Activated CD8-positive, alpha-beta memory T cell treated with anti-CD3 and anti-CD28 coated beads, Interleukin-2, amount 10 ng/mL, durations not matched to agents 7 days and 5 days (primary cell): ENCODE data around the gene PCDHB10. TPM values are rescaled to one million over a fixed set of nuclear protein-coding genes. Genes with fewer than 3 reads are reported as not detected.
"Not testable (repeated sequence)": the region's sequence is repeated elsewhere in the genome, so short reads cannot be mapped to it uniquely, and the experiment has no call there.

Experiments
- ATAC-seq: fragments of 150-1000 bp; cut with Tn5 transposase; one replicate; pipeline ENCODE4 v1.10.0; 2021; ENCODE audit warnings: moderate library complexity
- CTCF ChIA-PET: fragments of 350-600 bp; sonication (Branson Sonifier 250); formaldehyde crosslinking; loops from one replicate; lab custom pipeline; 2021; ENCODE audit warnings: antibody characterized with exemption; lab: Charles Lee
- DNase-seq: peaks from one replicate; pipeline ENCODE4 v3.0.0-alpha.2; 2020
- H3K27ac Mint-ChIP-seq: one replicate; pipeline ENCODE4 v1.8.0; 2021; ENCODE audit warnings: mild to moderate bottlenecking, mixed read lengths
- H3K27me3 Mint-ChIP-seq: one replicate; pipeline ENCODE4 v1.8.0; 2021; ENCODE audit warnings: mixed read lengths
- H3K36me3 Mint-ChIP-seq: one replicate; pipeline ENCODE4 v1.8.0; 2021; ENCODE audit warnings: mild to moderate bottlenecking, mixed read lengths
- H3K4me1 Mint-ChIP-seq: one replicate; pipeline ENCODE4 v1.8.0; 2021; ENCODE audit warnings: mixed read lengths
- H3K4me3 Mint-ChIP-seq: one replicate; pipeline ENCODE4 v1.8.0; 2021; ENCODE audit warnings: mild to moderate bottlenecking, moderate library complexity, mixed read lengths
- H3K9me3 Mint-ChIP-seq: one replicate; pipeline ENCODE4 v1.8.0; 2022; ENCODE audit warnings: low read depth, mixed read lengths
- total RNA-seq, 2 experiments: library from RNA; stranded (reverse); gene quantifications; one replicate each; pipeline ENCODE4 v1.2.3, GENCODE V29; 2021

The PCDHB10 gene
- total RNA-seq, result not detected

DNA sequence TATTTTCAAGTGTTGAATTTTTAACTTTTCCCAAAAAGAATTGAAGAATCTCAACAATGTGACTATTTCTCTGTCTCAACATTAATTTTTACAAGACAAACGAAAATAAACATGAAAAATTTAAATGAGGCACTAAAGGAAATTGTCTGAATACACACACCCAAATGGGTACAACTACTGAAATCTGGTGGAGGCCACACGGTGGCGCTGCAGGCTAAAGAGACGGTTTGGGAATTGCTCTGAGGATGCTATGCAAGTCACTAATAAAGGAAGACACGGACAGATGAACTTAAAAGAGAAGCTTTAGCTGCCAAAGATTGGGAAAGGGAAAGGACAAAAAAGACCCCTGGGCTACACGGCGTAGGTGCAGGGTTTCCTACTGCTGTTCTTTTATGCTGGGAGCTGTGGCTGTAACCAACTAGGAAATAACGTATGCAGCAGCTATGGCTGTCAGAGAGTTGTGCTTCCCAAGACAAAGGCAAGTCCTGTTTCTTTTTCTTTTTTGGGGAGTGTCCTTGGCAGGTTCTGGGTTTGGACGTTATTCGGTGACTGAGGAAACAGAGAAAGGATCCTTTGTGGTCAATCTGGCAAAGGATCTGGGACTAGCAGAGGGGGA, at the start of gene PCDHB10:
PCDHB10 (plus strand) TSS at position 244 of the 616 bp plus-strand sequence; CDS start at position 444, 200 bp downstream.
- CTCF ChIA-PET, result no interaction called here
- Mint-ChIP-seq H3K4me1 (no peaks in the 10 kb centered on the region), H3K27ac (no peak within 1 kb of the TSS), H3K27me3 (peaks cover 5% of the 10 kb centered on the region), H3K9me3 (peaks cover 13% of the 10 kb centered on the region), H3K4me3 (no peak within 1 kb of the TSS), H3K36me3 (peaks cover 2% of the 10 kb centered on the region)
- ATAC-seq (no peak), DNase-seq (no peak)

DNA sequence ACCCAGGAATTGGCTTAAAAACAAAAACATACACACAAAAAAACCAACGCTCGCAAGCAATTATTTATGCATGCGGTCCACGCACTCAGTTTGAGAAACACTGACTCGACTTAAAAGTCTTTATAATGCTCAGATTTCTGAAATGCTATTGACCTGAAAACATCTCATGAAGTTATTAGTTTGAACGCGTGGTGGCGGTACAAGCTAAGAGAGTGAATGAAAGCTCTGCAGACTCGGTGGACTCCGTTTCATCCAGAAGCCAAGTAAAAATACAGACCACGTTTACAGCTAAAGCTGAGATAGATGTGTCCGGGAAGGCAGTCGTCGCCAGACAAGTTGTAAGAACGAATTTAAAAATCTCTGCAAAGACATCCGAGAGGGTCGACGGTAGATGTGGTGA, 42.3 kb upstream of the PCDHB10 start, which contains the start of gene PCDHB6:
PCDHB6 (plus strand) TSS at position 246 of the 400 bp plus-strand sequence. CDS start 201 bp downstream, outside the sequence.
- CTCF ChIA-PET, result no interaction called here
- Mint-ChIP-seq H3K36me3 (peaks cover 6% of the 10 kb centered on the region), H3K27ac (no peak within 1 kb of the TSS), H3K4me3 (no peak within 1 kb of the TSS), H3K4me1 (no peaks in the 10 kb centered on the region), H3K27me3 (no peaks in the 10 kb centered on the region), H3K9me3 (peaks cover 8% of the 10 kb centered on the region)
- DNase-seq (no peak), ATAC-seq (no peak)

DNA sequence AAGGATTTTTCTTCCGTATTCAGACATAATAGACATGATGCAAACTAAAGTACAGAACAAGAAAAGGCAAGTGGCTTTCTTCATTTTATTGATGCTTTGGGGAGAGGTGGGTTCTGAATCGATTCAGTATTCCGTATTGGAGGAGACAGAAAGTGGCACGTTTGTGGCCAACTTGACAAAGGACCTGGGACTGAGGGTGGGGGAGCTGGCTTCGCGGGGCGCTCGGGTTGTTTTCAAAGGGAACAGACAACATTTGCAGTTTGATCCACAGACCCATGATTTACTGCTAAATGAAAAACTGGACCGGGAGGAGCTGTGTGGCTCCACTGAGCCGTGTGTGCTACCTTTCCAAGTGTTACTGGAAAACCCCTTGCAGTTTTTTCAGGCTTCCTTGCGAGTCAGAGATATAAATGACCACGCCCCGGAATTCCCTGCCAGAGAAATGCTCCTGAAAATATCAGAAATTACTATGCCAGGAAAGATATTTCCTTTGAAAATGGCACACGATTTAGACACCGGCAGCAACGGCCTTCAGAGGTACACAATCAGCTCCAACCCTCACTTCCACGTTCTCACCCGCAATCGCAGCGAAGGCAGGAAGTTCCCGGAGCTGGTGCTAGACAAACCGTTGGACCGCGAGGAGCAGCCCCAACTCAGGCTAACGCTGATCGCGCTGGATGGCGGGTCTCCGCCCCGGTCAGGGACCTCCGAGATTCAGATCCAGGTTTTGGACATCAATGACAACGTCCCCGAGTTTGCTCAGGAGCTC, 41.7 kb upstream of the PCDHB10 start:
- H3K36me3 Mint-ChIP-seq, result peaks cover 6% of the 10 kb centered on the region
- CTCF ChIA-PET, result no interaction called here
- peaks cover 8% of the 10 kb centered on the region for H3K9me3 Mint-ChIP-seq
- no peak for ATAC-seq
- no peaks in the 10 kb centered on the region for H3K4me1 Mint-ChIP-seq
- DNase-seq, result no peak
- H3K27ac Mint-ChIP-seq, result no peak overlapping the region
- no peaks in the 10 kb centered on the region for H3K27me3 Mint-ChIP-seq
- H3K4me3 Mint-ChIP-seq, result no peak overlapping the region

DNA sequence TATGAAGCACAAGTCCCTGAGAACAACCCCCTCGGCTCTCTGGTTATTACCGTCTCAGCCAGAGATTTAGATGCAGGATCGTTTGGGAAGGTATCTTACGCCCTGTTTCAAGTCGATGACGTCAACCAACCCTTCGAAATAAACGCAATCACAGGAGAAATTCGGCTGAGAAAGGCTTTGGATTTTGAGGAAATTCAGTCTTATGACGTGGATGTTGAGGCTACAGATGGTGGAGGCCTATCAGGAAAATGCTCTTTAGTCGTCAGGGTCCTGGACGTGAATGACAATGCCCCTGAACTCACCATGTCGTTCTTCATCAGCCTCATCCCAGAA, 41.2 kb upstream of the PCDHB10 start:
- Mint-ChIP-seq H3K9me3 (peaks cover 8% of the 10 kb centered on the region), H3K27ac (no peak overlapping the region), H3K4me1 (no peaks in the 10 kb centered on the region), H3K4me3 (no peak overlapping the region), H3K27me3 (no peaks in the 10 kb centered on the region), H3K36me3 (peaks cover 6% of the 10 kb centered on the region)
- ATAC-seq, result no peak
- no peak for DNase-seq
- CTCF ChIA-PET, result no interaction called here

DNA sequence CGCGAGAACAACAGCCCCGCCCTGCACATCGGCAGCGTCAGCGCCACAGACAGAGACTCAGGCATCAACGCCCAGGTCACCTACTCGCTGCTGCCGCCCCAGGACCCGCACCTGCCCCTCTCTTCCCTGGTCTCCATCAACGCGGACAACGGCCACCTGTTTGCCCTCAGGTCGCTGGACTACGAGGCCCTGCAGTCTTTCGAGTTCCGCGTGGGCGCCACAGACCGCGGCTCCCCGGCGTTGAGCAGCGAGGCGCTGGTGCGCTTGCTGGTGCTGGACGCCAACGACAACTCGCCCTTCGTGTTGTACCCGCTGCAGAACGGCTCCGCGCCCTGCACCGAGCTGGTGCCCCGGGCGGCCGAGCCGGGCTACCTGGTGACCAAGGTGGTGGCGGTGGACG, 40.5 kb upstream of the PCDHB10 start:
- DNase-seq, CTCF ChIA-PET, ATAC-seq, H3K36me3 Mint-ChIP-seq, H3K4me3 Mint-ChIP-seq, H3K27ac Mint-ChIP-seq, H3K4me1 Mint-ChIP-seq, H3K9me3 Mint-ChIP-seq, H3K27me3 Mint-ChIP-seq: not testable (repeated sequence)

DNA sequence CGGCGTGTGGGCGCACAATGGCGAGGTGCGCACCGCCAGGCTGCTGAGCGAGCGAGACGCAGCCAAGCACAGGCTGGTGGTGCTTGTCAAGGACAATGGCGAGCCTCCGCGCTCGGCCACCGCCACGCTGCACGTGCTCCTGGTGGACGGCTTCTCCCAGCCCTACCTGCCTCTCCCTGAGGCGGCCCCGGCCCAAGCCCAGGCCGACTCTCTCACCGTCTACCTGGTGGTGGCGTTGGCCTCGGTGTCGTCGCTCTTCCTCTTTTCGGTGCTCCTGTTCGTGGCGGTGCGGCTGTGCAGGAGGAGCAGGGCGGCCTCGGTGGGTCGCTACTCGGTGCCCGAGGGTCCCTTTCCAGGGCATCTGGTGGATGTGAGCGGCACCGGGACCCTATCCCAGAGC, 40.1 kb upstream of the PCDHB10 start:
- H3K36me3 Mint-ChIP-seq, ATAC-seq, H3K27ac Mint-ChIP-seq, H3K27me3 Mint-ChIP-seq, DNase-seq, CTCF ChIA-PET, H3K4me1 Mint-ChIP-seq, H3K4me3 Mint-ChIP-seq: not testable (repeated sequence)
- peaks cover 11% of the 10 kb centered on the region for H3K9me3 Mint-ChIP-seq

DNA sequence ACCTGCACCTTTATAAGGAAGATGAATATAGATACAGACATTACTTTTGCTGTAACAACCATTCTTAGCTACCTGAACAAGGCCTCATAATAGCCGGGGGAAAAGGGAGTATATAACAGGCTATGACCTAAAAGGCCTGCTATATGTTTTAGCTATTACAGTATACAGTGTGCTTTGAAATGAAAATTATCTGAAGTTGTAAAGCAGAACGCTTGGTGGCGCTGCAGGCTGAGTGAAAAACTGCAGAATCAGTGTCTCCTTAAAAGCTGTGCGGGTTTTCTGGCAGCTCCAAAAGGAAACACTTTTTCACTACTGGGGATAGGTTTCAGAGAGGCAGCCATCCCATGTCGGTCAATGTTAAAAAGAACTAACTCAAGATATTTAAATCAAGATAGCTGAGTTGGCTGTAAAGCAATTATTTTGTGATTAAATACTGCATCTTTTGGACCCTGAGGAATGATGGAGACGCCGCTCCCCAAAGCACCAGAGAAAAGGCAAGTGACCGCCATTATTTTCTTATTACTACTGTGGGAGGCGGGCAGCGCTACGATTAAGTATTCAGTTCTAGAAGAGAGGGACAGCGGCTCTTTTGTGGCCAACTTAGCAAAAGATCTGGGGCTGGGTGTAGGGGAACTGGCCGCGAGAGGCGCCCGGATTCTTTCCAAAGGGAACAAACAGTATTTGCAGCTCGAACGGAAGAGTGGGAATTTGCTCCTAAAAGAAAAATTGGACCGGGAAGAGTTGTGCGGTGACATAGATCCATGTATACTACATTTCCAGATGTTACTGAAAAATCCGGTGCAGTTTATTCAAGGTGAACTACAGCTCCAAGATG, 36.4 kb upstream of the PCDHB10 start:
- DNase-seq, result no peak
- Mint-ChIP-seq H3K27ac (no peak overlapping the region), H3K9me3 (peaks cover 12% of the 10 kb centered on the region), H3K4me1 (no peaks in the 10 kb centered on the region), H3K4me3 (no peak overlapping the region), H3K27me3 (no peaks in the 10 kb centered on the region), H3K36me3 (peaks cover 6% of the 10 kb centered on the region)
- CTCF ChIA-PET, result no interaction called here
- ATAC-seq, result no peak

DNA sequence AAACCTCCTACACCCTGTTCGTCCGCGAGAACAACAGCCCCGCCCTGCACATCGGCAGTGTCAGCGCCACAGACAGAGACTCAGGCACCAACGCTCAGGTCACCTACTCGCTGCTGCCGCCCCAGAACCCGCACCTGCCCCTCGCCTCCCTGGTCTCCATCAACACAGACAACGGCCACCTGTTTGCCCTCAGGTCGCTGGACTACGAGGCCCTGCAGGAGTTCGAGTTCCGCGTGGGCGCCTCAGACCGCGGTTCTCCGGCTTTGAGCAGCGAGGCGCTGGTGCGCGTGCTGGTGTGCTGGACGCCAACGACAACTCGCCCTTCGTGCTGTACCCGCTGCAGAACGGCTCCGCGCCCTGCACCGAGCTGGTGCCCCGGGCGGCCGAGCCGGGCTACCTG, 34.8 kb upstream of the PCDHB10 start:
- ATAC-seq, H3K36me3 Mint-ChIP-seq, H3K27me3 Mint-ChIP-seq, CTCF ChIA-PET, H3K27ac Mint-ChIP-seq, H3K9me3 Mint-ChIP-seq, H3K4me3 Mint-ChIP-seq, H3K4me1 Mint-ChIP-seq, DNase-seq: not testable (repeated sequence)

DNA sequence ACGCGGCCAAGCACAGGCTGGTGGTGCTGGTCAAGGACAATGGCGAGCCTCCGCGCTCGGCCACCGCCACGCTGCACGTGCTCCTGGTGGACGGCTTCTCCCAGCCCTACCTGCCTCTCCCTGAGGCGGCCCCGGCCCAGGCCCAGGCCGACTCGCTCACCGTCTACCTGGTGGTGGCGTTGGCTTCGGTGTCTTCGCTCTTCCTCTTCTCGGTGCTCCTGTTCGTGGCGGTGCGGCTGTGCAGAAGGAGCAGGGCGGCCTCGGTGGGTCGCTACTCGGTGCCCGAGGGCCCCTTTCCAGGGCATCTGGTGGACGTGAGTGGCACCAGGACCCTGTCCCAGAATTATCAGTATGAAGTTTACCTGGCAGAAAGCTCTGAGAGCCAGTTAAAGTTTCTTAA, 34.3 kb upstream of the PCDHB10 start:
- H3K36me3 Mint-ChIP-seq, H3K4me3 Mint-ChIP-seq, H3K27ac Mint-ChIP-seq, H3K9me3 Mint-ChIP-seq, H3K27me3 Mint-ChIP-seq, DNase-seq, H3K4me1 Mint-ChIP-seq, ATAC-seq, CTCF ChIA-PET: not testable (repeated sequence)

DNA sequence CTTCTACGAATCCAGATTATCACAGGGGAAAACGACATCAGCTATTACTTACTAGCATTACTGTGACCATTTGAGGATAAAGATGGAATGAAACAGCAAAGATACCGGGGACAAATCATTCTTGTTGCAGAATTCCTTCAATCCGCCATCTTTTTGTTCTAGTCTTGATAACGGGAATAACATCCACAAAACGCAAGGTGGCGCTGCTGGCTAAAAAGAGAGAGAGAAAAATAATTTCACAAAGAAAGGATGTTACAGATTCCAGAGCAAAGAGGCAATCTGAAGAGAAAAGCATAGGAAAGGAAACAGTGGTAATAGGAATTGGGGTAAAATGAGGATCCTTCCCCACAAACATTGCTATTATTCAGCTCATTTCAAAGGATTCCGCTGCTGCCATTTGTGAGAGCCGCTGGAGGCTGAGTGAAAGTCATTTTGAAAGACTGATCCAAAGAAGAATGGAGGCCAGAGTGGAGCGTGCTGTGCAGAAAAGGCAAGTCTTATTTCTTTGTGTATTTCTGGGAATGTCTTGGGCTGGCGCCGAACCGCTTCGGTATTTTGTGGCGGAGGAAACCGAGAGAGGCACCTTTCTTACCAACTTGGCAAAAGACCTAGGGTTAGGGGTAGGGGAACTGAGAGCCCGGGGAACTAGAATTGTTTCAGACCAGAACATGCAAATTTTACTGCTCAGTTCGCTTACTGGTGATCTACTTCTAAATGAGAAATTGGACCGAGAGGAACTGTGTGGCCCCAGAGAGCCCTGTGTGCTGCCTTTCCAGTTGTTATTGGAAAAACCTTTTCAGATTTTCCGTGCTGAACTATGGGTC, 19.6 kb upstream of the PCDHB10 start, which contains the start of gene PCDHB7:
PCDHB7 (plus strand) TSS at position 264 of the 824 bp plus-strand sequence; CDS start at position 456, 192 bp downstream.
- peaks cover 9% of the 10 kb centered on the region for H3K9me3 Mint-ChIP-seq
- H3K4me1 Mint-ChIP-seq, result no peaks in the 10 kb centered on the region
- peaks cover 5% of the 10 kb centered on the region for H3K27me3 Mint-ChIP-seq
- no peak within 1 kb of the TSS for H3K4me3 Mint-ChIP-seq
- DNase-seq (no peak), ATAC-seq (no peak)
- no peak within 1 kb of the TSS for H3K27ac Mint-ChIP-seq
- CTCF ChIA-PET, result no interaction called here
- peaks cover 3% of the 10 kb centered on the region for H3K36me3 Mint-ChIP-seq

DNA sequence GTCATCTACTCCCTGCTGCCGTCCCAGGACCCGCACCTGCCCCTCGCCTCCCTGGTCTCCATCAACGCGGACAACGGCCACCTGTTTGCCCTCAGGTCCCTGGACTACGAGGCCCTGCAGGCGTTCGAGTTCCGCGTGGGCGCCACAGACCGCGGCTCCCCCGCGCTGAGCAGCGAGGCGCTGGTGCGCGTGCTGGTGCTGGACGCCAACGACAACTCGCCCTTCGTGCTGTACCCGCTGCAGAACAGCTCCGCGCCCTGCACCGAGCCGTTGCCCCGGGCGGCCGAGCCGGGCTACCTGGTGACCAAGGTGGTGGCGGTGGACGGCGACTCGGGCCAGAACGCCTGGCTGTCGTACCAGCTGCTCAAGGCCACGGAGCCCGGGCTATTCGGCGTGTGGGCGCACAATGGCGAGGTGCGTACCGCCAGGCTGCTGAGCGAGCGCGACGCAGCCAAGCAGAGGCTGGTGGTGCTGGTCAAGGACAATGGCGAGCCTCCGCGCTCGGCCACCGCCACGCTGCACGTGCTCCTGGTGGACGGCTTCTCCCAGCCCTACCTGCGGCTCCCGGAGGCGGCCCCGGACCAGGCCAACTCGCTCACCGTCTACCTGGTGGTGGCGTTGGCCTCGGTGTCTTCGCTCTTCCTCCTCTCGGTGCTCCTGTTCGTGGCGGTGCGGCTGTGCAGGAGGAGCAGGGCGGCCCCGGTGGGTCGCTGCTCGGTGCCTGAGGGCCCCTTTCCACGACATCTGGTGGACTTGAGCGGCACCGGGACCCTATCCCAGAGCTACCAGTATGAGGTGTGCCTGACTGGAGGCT, 17.7 kb upstream of the PCDHB10 start:
- H3K4me3 Mint-ChIP-seq, H3K27ac Mint-ChIP-seq, CTCF ChIA-PET: not testable (repeated sequence)

DNA sequence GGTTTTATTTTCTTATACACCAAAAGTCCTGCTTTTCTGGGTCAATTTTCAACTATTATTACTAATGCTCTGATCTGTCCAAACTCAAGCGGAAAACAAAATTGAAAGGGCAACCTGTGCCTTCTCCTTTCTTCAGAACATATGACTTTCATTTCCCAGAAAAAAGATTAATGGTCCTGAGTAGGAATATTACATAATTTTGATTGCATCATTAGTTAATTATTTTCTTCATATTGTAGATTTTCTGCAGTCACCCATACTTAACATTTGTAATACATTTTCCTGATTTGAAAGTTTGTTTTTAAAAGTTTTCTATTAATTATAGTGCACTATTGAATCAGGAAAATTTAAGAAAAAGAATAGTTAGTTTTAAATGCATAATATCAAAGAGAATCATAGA, 16.2 kb upstream of the PCDHB10 start:
- no peak overlapping the region for H3K27ac Mint-ChIP-seq
- CTCF ChIA-PET, result no interaction called here
- no peaks in the 10 kb centered on the region for H3K4me1 Mint-ChIP-seq
- H3K27me3 Mint-ChIP-seq, result peaks cover 5% of the 10 kb centered on the region
- H3K36me3 Mint-ChIP-seq, result peaks cover 3% of the 10 kb centered on the region
- no peak for DNase-seq
- no peak overlapping the region for H3K4me3 Mint-ChIP-seq
- peaks cover 9% of the 10 kb centered on the region for H3K9me3 Mint-ChIP-seq
- no peak for ATAC-seq

More for the DNA sequence above, 17.7 kb upstream of the PCDHB10 start:
- H3K36me3 Mint-ChIP-seq, ATAC-seq, H3K4me1 Mint-ChIP-seq, H3K9me3 Mint-ChIP-seq, H3K27me3 Mint-ChIP-seq, DNase-seq: not testable (repeated sequence)
